ENCODE measurements around the gene NXPH1.

NXPH1 gene

GRCh38 chr7:8435590-8436545 lies 2.5 kb downstream of the NXPH1 start:
- TF ChIP-seq CTCF (conservative IDR thresholded peaks at IDR 0.05; ENCODE audit: low read depth, low read length): no peak
- no peak for DNase-seq (ENCODE audit: low read depth)
- H3K4me3 ChIP-seq (ENCODE audit: low read length): no peak overlapping the region

GRCh38 chr7:8436965-8437364 lies 3.6 kb downstream of the NXPH1 start:
- DNase-seq (ENCODE audit: low read depth): no peak
- no peak overlapping the region for H3K4me3 ChIP-seq (ENCODE audit: low read length)
- TF ChIP-seq CTCF (conservative IDR thresholded peaks at IDR 0.05; ENCODE audit: low read depth, low read length): peak; percentile 90

GRCh38 chr7:8437606-8438005 lies 4.2 kb downstream of the NXPH1 start:
- DNase-seq (ENCODE audit: low read depth): no peak
- no peak for TF ChIP-seq CTCF (conservative IDR thresholded peaks at IDR 0.05; ENCODE audit: low read depth, low read length)
- H3K4me3 ChIP-seq (ENCODE audit: low read length): no peak overlapping the region

GRCh38 chr7:8440670-8441069 lies 7.3 kb downstream of the NXPH1 start:
- TF ChIP-seq CTCF (conservative IDR thresholded peaks at IDR 0.05; ENCODE audit: low read depth, low read length): no peak
- no peak for DNase-seq (ENCODE audit: low read depth)
- no peak overlapping the region for H3K4me3 ChIP-seq (ENCODE audit: low read length)

- DNase-seq (ENCODE audit: low read depth): no peak
- no peak overlapping the region for H3K4me3 ChIP-seq (ENCODE audit: low read length)
- TF ChIP-seq CTCF (conservative IDR thresholded peaks at IDR 0.05; ENCODE audit: low read depth, low read length): no peak
Observed at GRCh38 chr7:8441106-8441965, 7.9 kb downstream of the NXPH1 start.

GRCh38 chr7:8442051-8442813 lies 8.8 kb downstream of the NXPH1 start:
- TF ChIP-seq CTCF (conservative IDR thresholded peaks at IDR 0.05; ENCODE audit: low read depth, low read length): no peak
- H3K4me3 ChIP-seq (ENCODE audit: low read length): no peak overlapping the region
- DNase-seq (ENCODE audit: low read depth): no peak

Measured in retinal pigment epithelial cell (primary cell).